ENCODE results near the gene CELF4.

DNA sequence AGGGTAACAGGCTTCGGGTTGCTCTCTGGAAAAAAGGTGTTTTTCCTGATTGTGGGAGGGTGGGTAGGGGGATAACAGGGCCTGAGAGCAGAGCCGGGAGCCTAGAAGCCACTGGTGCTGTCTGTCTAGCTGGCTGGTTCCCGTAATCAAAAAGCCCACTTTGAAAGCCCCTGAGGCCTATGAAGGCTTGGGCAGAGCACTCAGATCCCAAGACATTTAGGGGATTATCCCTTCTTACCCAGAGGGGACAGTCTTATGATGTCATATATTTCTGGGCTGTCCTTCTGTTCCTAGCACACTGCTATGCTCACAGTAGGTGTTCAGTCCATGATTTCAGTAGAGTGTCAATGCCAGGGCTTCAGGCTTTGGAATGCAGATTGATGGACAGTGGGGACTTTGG lies 45.1 kb downstream of the CELF4 start:
- TF ChIP-seq CTCF (IDR thresholded peaks at IDR 0.05) = no peak
- no peak for TF ChIP-seq POLR2A (IDR thresholded peaks at IDR 0.05)
- no peak for TF ChIP-seq EP300 (IDR thresholded peaks at IDR 0.05)
- TF ChIP-seq POLR2AphosphoS5 (IDR thresholded peaks at IDR 0.05) = no peak
